Stimulated activated CD4-positive, alpha-beta T cell treated with anti-CD3 and anti-CD28 coated beads, Interleukin-1b, Interleukin-23, amount 100 ng/mL, for 48 hours (primary cell): ENCODE measurements around the gene DST.

Experiments
- DNase-seq: peaks from one replicate; pipeline ENCODE4 v3.0.0-alpha.2; 2020

DST gene

DNA sequence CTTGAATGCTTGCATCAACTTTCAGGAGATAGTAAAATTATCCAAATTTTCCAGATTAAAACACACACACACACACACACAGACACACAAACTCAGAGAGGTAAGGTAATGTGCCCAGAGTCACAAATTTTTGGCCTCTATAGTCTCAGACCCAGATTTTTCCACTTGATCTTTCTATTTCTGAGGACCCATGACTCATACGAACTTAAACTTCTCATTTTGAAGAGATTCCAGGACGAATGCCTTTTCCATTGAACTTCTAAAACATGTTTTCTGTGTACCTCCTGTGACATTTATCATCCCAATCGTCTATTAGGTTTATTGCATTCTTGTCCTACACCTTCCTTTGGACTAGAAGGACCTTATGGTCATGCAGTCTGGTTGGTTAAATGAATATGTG lies 222.4 kb downstream of the DST start:
- no peak for DNase-seq

GRCh38 chr6:56419191-56419590 lies 223.5 kb downstream of the DST start:
- no peak for DNase-seq

GRCh38 chr6:56417823-56418222 lies 224.9 kb downstream of the DST start:
- DNase-seq, result no peak

DNA sequence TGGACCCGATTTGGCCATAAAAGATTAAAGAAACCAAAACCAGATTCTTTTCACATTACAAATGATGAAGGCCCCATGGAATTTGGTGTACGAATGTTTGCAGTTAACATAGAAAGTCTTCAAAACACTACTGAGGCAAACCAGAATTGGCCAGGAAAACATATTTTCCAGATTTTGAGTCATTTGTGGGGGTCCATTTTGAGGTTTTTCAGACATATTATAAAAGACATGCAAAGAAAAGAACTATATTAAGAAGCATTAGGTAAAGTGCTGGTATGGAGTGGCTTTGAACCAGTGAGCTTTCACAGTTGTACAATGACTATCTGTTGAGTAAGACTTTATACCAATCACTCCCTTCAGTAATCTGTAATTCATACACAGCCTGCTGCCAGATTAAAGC lies 226.4 kb downstream of the DST start:
- DNase-seq, result no peak

GRCh38 chr6:56408976-56409375 lies 233.7 kb downstream of the DST start:
- no peak for DNase-seq
